Activated CD4-positive, alpha-beta T cell treated with anti-CD3 and anti-CD28 coated beads for 24 hours (primary cell): Measurements from ENCODE around the gene CTSZ.
"Not testable (repeated sequence)": the region's sequence is repeated elsewhere in the genome, so short reads cannot be mapped to it uniquely, and the experiment has no call there.

Source experiments
- DNase-seq, 2 donors: peaks; one replicate each; pipeline ENCODE4 v3.0.0-alpha.2; 2020; ENCODE audit warnings: low read depth in 2 of 2

The CTSZ gene

GRCh38 chr20:59013031-59013951 lies 6.2 kb upstream of the CTSZ start:
- no peak for DNase-seq

- not testable (repeated sequence) for DNase-seq
These were observed 4.8 kb upstream of the CTSZ start for GRCh38 chr20:59011874-59012157.

- DNase-seq, result no peak
These were observed 4.2 kb upstream of the CTSZ start for GRCh38 chr20:59010995-59011873.

GRCh38 chr20:59010321-59010994 lies 3.4 kb upstream of the CTSZ start:
- no peak for DNase-seq

- no peak for DNase-seq
These were observed 1.8 kb upstream of the CTSZ start for GRCh38 chr20:59008715-59009336.

GRCh38 chr20:59007665-59008511 lies 834 bp upstream of the CTSZ start:
- no peak for DNase-seq

GRCh38 chr20:59006167-59006863 lies 739 bp downstream of the CTSZ start:
- DNase-seq, result no peak

- no peak for DNase-seq
These were observed 1.4 kb downstream of the CTSZ start for GRCh38 chr20:59005523-59006166.

- no peak for DNase-seq
These were observed 2.1 kb downstream of the CTSZ start for GRCh38 chr20:59004763-59005522.

- DNase-seq, result peak; percentile 24 to 27
These were observed 2.6 kb downstream of the CTSZ start for GRCh38 chr20:59004493-59004762.

GRCh38 chr20:59003836-59004492 lies 3.1 kb downstream of the CTSZ start:
- DNase-seq, result no peak

GRCh38 chr20:59002874-59003399 lies 4.1 kb downstream of the CTSZ start:
- DNase-seq, result no peak

- no peak for DNase-seq
These were observed 4.7 kb downstream of the CTSZ start for GRCh38 chr20:59002388-59002787.

GRCh38 chr20:59001449-59002171 lies 5.4 kb downstream of the CTSZ start:
- no peak for DNase-seq

GRCh38 chr20:59001068-59001448 lies 6.0 kb downstream of the CTSZ start:
- DNase-seq, result no peak

GRCh38 chr20:59000326-59000725 lies 6.7 kb downstream of the CTSZ start:
- DNase-seq, result no peak

GRCh38 chr20:58998656-58999055 lies 8.4 kb downstream of the CTSZ start:
- DNase-seq, result no peak
